GM04503 (cell line): ENCODE data around the gene PIGL.
"Not testable (repeated sequence)": the region's sequence is repeated elsewhere in the genome, so short reads cannot be mapped to it uniquely, and the experiment has no call there.

Experiments used
- DNase-seq: peaks from one replicate; pipeline ENCODE4 v3.0.0-alpha.2; 2012; ENCODE audit warnings: low read depth

Gene PIGL

GRCh38 chr17:16273929-16274339 is 56.9 kb downstream of the PIGL start:
- DNase-seq: no peak

DNA sequence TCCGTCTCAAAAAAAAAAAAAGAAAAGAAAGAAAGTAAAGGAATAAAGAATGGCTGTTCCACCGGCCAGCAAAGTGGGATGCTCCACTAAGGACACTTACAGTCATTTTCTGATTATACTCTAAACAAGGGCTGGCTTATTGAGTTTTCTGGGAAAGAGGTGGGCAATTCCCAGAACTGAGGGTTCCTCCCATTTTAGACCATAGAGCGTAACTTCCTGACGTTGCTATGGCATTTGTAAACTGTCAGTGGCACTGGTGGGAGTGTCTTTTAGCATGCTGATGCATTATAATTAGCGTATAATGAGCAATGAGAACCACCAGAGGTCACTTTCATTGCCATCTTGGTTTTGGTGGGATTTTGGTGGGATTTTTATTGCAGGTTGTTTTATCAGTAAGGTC is 58.0 kb downstream of the PIGL start:
- DNase-seq: no peak

DNA sequence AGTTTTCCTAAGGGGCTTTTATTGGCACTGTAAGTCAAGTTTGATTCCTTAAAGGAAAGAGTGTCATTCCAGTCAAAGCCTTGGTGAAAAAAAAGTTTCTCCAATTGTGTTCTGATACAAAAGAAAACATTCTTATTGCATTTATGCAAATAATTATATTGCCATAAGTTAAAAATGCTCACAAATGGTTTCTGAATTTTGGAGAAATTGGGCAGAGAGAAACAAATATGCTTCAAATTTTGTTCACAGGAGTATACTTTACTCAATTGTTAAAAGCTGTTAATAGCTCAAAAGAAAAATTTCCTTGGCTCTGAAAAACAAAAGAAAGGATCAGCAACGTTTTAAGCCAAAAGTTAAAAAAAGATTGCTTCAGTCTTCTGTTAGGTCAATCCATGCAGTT is 60.2 kb downstream of the PIGL start:
- no peak for DNase-seq

DNA sequence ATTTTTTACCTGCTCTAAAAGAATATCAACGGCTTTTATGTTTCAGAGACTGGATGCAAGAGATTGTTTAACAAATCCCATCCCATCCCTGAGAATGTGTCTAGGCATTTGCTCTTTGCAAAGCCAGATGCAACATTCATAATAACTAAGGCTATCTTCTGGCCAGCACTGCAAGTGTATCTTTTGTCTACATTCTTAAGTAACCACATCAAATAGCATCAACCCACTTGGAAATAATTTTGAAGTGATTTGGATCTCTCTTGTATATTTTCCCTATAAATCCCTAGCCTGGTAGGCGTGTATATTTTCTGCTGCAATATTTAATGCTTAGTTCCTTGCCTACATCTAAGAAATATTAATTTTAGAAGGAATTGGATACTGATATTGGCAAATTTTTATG is 64.3 kb downstream of the PIGL start:
- DNase-seq: peak; percentile 59

DNA sequence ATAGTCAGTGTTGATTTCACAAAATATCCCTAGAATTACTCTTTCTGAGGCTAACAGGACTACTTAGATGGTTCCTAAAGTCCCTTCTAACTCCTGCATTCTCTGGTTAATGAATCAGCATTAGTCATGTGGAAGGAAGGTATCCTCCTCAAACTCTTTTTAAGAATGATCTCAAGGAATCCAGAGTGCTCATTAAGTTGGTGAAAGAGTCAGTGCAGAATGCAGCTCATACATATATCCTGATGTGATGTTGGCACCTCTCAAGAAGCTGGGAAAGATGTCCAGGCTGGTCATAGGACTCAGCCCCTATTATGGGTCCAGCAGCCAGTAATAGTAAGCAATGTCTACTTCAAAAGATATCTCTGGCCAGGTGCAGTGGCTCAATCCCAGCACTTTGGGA is 65.5 kb downstream of the PIGL start:
- peak; percentile 85 for DNase-seq

DNA sequence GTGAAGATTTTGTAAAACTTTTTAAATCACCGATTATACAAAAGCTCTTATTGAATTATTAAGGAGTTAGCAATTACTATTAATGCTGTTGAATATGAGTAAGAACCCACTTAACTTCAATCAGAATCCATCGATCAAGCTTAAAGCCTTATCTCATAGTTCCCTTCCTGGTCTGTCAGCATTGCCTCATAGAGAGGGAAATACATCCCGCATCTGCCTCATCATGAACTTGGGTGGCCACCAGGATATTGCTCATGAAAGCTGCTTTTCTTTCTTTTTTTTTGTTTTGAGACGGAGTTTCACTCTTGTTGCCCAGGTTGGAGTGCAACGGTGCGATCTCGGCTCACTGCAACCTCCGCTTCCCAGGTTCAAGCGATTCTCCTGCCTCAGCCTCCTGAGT is 66.7 kb downstream of the PIGL start:
- DNase-seq: no peak

- no peak for DNase-seq
These were observed 68.6 kb downstream of the PIGL start for GRCh38 chr17:16285646-16286008.

GRCh38 chr17:16286009-16286946 is 69.3 kb downstream of the PIGL start:
- DNase-seq: peak; percentile 96

- DNase-seq: no peak
These were observed 70.0 kb downstream of the PIGL start for GRCh38 chr17:16286947-16287562.

- peak; percentile 35 for DNase-seq
These were observed 70.6 kb downstream of the PIGL start for GRCh38 chr17:16287563-16288027.

DNA sequence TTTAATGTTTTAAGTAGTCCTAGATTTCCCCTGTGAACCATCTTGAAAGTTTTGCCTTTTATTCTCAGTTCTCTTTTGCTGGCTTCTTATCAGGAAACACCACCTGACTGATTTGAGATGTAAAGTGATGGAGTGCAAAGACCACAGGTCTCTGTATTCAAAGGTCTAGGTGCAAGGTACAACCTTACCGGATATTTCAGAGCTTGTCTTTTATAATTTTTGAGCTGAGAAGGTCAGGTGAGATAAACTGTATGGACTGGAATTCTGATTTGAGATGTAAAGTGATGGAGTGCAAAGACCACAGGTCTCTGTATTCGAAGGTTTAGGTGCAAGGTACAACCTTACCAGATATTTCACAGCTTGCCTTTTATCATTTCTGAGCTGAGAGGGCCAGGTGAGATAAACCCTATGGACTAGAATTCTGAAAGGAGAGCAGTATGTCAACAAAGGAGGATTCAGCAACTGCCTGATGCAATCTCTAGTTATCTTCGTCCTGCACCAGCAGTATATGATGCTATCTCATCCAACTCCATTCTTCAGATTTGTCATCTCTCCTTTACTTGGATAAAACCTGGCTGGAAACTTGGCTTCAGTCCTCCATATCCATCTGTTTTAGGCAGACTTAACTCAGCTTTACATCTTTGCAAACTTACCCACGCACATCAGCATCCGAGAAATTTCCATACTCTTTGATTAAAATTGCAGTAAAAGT is 72.0 kb downstream of the PIGL start:
- no peak for DNase-seq

DNA sequence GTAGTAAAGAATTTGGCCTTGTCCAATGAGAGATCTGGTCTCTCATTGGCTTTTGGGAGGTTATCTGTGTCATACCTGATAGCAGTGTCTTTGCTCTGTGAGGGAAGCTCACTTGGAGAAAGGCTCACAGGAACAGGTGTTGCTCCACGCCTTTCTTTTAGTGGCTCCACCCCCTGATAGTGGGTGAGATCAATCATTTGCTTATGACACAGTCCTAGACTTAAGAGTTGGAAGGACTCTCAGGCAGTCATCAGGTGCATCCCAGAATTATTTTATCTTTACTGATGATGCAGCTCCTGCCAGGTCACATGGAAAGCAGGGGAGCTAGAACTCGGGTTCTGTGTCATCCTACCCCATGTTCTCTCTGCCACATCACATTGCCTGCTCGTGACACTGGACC is 76.9 kb downstream of the PIGL start:
- no peak for DNase-seq

DNA sequence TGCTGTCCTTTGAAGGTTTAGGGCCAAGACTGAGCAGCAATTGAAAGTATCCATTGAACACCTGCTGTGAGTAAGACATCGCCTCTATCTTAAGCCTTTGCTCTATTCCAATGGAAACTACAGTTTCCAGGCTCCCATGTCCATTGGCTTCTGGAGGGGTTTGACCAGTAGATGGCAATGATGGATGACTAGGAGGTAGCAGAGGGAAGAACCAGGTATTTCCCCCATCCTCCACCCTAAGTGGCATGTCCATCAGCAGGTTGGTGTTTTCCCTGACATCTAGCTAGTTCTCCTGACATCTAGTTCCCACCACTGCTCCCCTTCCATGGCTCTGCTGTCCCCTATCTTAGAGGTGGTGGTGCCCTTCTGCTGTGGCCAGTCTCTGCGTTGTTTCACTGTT is 77.5 kb downstream of the PIGL start:
- no peak for DNase-seq

- DNase-seq: not testable (repeated sequence)
These were observed 79.1 kb downstream of the PIGL start for GRCh38 chr17:16296072-16296471.

GRCh38 chr17:16297367-16298139 is 80.5 kb downstream of the PIGL start:
- DNase-seq: no peak

DNA sequence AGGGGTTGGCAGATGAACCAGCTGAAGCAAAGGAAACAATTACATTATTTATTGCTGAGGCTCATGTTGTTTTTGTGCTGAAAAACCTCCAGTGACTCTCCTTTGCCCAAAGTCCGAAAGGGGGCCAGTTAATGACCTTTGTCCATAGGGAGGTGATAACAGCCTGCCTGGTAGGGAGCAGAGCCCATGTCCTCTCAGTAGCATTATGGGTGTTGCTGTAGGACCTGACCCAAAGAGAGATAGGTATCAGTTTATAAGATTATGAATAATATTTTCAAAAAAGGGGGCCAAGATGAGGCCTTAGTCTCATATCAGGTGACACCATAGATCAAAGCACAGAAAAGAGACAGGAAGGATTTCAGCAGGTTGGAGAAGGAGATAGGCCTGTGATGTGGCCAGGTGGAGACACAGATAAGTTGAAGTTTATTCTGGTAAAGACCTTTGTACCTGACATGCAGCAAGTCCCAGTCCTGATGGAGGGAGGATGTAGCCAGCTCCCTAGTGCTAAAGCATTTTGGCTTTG is 81.2 kb downstream of the PIGL start:
- no peak for DNase-seq

DNA sequence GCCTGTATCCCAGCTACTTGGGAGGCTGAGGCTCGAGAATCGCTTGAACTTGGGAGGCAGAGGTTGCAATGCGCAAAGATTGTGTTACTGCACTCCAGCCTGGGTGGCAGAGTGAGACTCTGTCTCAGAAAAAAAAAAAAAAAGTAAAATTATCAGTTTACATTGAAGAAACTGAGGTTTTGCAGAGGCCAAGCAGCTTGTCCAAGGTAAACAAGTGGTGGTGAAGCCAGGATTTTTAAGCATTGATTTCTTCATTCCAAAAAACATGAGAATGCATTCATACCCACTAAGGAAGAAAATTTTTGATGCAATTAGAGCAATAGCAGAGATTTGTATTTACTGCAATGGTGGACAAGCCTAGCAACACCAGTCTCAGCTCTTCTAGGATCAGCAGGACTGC is 83.5 kb downstream of the PIGL start:
- DNase-seq: no peak

DNA sequence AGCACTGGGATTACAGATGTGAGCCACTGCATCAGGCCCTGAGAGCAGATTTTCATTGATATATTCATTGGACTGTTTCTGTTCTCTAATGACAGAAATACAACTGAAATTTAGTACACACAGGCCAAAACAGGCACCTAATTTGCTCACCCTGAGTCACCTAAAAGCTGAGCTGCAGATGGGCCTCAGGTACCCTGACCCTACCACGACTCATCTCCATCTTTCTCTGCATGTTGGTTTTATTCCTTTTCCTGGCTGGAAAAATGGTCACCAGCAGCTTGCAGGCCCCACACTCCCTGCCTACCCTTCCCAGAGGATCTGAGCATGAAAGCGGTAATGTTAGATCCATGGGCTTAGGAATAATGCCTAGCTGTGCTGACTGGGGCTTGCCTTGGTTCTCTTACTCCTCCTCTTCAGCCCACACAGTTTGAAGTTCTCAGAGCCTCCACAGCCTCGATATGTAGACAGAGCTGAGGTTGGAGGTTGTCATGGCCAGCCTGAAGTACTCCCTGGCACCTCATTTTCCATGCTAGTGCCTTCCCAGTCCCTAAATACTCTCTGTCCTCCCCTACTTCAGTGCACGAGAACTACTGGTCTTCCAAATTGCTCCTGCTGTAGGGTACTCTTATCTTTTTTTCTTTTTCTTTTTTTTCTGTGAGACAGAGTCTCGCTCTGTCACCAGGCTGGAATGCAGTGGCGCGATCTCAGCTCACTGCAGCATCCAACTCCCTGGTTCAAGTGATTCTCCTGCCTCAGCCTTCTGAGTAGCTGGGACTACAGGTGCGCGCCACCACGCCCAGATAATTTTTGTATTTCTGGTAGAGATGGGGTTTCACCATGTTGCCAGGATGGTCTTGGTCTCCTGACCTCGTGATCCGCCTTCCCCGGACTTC is 85.2 kb downstream of the PIGL start:
- DNase-seq: no peak

- no peak for DNase-seq
These were observed 85.8 kb downstream of the PIGL start for GRCh38 chr17:16302856-16303255.

DNA sequence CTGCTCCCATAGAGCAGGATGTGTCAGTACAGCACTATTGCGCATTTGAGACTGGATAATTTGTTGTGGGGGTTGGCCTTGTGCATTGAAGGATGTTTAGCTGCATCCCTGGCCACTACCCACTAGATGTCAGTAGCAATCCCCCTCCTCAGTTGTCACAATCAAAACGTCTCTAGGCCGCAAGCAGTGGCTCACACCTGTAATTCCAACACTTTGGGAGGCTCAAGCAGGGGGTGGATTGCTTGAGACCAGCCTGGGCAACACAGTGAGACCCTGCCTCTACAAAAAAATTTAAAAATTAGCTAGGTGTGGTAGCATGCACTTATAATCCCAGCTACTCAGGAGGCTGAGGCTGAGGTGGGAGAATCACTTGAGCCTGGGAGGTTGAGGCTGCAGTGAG is 87.8 kb downstream of the PIGL start:
- DNase-seq: no peak

- DNase-seq: no peak
These were observed 89.2 kb downstream of the PIGL start for GRCh38 chr17:16306211-16306610.
